GM18861 (cell line): ENCODE results near the gene TMEM273.
"Not testable (repeated sequence)": the region's sequence is repeated elsewhere in the genome, so short reads cannot be mapped to it uniquely, and the experiment has no call there.

Experiments used
- ATAC-seq: cut with Tn5 transposase; IDR thresholded peaks from one replicate; pipeline ENCODE4 v1.9.1; 2021; ENCODE audit not compliant: unreplicated experiment

TMEM273 gene

DNA sequence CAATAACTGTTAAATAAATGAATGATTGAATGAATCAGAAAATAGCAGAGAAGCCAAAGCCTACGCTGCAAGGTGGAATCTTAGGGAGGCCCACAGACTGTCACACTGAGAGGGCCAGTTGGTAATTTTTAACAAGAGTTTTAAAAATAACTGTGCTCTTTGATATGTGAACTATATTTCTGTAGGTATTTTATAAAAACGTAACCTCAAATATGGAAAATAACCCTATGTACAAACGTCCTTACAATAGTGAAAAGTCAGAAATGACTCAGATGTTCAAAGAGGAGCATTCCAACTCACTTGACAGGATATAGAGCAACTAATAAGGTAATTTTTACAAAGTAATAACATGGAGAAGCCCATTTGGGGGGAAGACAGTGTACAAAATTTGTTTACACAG is 18.9 kb upstream of the TMEM273 start:
- peak; percentile 73 for ATAC-seq

DNA sequence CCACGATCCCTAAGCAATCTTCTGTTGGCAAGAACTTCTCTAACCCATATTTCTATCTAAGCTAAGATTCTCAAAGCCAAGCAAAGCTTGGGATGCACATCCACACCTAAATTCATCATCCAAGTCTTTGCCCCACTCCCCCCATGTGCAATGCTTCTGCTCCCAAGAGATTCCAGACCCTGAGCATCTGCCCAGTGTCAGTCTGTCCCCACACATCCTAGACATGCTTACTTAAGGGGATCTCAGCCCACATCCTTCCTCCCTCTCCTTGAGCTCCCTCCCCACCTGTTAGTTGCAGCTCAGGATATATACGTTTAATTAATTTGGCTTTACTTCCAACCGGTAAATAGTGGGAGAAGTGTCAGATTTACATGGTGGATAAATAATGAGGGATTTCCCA is 17.0 kb upstream of the TMEM273 start:
- ATAC-seq: no peak

DNA sequence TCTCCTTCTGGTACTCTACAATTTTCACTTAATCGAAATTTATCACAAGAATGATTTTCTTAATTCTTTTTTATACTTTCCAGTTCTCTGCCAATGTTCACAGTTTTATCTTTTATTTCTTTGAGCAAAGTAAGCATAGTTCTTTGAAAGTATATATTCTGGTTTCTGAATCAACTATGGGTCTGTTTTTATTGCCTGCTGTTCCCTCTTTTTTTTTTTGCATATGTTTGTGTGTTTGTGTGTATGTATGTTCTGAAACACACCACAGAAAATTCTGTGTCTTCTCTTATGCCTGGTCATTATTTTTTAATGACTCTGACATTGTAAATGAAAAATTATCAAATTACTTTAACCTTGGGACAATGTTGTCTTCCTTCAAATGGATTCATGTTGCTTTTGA is 15.9 kb upstream of the TMEM273 start:
- ATAC-seq: no peak

DNA sequence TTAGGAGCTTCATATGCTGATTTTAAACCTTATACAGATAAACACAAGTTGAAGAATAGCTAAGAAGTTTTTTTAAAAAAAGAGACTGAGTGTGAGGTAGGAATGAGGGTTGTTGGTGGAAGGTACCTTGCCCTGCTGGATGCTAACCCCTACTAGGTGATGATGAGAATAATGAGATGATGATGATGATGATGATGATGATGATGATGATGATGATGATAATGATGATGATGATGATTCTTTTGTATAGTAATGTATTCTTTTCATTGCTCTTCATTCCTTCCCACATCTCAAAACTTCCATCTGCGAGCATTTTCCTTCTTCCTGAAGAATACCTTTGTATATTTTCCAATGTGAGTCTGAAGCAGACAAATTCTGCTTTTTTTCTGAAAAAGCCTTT is 14.1 kb upstream of the TMEM273 start:
- no peak for ATAC-seq

DNA sequence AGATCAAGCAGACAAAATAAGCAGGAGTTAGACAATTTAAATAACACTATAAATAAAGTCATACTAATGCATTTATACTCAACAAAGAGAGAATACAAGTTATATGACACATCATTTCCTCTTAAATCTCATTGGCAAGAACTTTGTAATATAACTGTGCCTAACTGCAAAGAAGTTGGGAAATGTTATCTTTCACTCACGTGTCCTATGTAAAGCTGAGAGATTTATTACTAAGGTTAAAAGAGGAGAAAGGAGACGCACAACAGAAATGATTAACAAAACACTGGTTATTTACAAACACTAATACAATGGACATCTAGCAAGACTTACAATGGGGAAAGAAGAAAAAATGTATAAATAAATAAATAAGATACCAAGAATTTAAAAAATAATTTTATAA is 12.7 kb upstream of the TMEM273 start:
- no peak for ATAC-seq

DNA sequence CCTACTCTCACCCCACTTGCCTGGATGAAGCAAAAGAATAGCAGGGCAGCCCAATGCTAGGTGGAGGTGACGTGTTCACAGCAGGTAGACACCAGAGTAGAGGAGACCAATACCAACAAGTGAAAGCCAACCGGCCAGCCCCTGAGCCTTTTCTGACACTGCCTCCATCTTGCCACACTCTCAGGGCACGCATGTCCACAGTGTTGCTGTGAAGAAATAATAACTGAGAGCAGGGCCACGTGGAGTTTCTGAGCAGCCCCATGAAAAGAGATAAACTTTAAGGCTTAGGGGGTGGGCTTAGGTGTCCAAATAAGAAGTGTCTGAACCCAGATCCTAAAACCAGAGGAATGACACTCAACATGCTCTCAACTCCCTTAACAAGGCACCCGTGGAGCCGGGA is 9.0 kb upstream of the TMEM273 start:
- ATAC-seq: no peak

DNA sequence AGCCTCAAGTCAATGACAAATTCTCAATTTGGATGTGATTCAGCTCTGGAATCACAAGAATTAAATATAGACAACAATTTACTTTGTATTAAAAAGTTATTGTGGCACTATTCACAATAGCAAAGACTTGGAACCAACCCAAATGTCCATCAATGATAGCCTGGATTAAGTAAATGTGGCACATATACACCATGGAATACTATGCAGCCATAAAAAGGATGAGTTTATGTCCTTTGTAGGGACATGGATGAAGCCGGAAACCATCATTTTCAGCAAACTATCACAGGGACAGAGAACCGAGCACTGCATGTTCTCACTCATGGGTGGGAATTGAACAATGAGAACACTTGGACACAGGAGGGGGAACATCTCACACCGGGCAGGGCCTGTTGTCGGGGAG is 7.7 kb upstream of the TMEM273 start:
- not testable (repeated sequence) for ATAC-seq

DNA sequence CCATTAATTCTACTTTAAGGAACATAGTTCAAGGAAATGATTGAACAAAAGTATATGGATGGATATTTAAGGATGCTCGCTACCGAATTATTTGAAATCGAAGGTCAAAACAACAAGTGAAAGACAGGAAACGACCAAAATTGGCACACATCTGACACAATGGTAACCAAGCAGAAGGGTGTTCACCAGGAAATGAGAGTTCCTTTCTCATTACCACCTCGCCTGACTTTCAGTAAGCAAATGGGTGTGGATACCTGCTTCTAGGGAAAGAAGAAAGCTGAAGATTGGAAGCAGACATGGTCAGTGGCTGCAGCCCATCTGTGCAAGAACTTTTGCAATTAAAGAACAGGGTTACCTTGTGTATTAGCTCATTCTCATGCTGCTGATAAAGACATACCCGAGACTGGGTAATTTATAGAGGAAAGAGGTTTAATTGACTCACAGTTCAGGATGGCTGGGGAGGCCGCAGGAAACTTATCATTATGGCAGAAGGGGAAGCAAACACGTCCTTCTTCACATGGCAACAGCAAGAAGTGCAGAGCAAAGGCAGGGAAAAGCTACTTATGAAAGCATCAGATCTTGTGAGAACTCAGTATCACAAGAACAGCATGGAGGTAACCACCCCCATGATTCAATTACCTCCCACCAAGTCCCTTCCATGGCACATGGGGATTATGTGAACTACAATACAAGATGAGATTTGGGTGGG is 6.2 kb upstream of the TMEM273 start:
- no peak for ATAC-seq

DNA sequence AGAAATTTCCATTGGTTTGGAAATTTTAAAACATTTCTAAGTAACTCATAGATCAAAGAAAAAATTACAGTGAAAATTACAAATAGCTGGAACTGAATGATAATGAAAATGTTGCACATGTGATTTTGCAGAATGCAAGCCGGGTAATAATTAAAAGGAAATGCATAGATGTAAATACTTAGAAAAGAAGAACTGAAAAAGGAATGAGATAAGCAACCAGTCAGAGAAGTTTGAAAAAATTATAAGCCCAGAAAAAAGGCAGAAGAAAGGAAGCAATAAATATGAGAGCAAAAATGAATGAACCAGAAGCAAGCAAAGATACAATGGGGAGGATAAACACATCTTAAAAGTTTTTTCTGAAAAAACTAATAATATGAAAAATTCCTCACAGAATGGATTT is 3.2 kb upstream of the TMEM273 start:
- ATAC-seq: peak; percentile 28

DNA sequence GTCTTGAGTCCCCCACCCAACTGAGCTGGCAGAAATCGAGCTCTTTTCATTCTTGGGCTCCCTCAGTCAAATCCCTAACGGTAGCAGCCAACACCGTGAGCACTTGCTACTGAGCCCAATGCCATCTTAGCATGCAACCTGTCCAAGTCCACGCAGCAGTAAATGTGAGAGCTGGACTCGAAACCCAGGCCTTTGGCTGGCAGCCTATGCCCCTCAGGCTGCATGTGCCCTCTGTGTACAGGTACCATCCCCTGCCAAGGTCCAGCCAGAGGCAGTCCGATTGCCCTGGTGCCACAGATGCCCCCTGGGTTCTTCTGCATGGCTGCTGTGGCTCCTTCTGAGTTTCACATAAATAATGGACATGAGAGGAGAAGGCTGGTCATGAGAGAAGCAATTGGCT is 1.2 kb upstream of the TMEM273 start:
- no peak for ATAC-seq

DNA sequence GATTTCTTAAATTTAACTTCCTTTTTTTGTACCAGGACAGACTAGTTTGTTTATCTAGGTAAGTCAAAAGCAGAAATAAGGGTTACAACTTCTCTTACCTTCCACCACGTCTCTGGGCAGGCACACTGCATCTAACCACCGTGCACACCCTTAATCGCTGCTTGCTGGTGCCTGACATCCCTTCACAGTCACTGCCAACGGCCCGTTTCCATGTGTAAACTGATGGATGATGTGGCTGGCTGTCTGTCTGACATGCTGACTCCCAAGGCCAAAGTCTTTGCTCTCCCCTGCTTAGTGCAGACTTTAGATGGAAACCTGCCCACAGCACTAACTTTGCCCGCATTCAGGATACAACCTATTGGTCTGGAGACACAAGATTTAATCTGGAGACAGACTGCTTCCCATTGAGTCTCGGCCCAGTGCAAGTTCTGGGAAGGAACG is 1.1 kb downstream of the TMEM273 start:
- ATAC-seq: no peak

DNA sequence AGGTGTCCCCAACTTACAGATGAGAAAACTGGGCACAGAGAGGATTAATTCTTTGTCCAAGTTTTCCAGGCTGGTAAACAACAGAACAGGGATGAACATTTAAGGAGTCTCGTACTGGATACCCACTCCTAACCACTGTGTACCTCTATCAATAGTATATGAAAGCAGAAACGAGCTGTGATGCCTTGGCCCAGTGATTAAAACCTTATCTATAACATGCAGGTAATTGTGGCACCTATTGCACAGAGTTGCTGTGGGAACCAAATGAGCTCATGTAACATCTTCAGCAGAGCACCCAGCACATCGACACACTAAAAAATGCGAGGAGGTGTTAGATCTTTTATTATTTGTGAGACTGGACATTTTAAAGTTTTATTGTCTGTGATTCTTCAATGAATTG is 1.6 kb downstream of the TMEM273 start:
- ATAC-seq: no peak

DNA sequence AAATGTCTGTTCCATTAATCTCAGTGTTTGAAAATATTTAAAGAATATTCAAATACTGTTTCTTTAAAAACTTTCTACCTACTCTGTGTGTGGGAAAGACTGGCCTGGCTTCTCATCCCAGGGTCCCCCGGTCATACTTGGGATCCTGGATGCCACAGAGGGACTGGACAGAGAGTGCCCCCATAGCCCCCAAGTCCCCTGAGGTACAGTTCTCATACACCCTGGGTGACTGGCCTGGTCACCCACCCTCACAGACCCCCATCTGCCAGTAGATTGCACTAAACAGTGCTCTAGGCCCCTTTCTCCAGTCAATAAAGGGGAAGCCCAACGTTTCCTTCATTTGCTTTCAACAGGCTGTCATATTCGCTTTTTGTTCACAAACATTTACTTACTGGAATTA is 3.0 kb downstream of the TMEM273 start:
- no peak for ATAC-seq

DNA sequence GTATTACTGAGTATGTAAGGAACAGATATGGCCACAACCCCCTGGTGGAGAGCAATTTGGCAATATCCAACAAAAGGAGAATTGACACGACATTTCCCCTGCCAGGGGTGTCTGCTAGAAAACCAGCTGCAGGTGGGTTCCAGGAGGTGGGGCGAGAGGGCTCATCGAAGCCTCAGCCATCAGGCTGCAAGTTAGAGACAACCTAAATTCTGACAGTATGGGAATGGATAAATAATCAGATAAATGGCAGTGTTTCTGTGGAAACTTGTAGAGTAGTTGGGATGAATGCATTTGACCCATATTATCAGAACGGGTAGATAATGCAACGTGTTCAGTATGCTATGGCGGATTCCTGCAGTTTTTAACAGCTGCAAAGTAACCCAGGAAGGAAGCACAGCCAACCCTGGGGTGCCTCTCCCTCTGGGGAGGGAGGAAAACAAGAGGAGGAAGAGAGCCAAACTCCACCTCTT is 3.5 kb downstream of the TMEM273 start:
- ATAC-seq: no peak

DNA sequence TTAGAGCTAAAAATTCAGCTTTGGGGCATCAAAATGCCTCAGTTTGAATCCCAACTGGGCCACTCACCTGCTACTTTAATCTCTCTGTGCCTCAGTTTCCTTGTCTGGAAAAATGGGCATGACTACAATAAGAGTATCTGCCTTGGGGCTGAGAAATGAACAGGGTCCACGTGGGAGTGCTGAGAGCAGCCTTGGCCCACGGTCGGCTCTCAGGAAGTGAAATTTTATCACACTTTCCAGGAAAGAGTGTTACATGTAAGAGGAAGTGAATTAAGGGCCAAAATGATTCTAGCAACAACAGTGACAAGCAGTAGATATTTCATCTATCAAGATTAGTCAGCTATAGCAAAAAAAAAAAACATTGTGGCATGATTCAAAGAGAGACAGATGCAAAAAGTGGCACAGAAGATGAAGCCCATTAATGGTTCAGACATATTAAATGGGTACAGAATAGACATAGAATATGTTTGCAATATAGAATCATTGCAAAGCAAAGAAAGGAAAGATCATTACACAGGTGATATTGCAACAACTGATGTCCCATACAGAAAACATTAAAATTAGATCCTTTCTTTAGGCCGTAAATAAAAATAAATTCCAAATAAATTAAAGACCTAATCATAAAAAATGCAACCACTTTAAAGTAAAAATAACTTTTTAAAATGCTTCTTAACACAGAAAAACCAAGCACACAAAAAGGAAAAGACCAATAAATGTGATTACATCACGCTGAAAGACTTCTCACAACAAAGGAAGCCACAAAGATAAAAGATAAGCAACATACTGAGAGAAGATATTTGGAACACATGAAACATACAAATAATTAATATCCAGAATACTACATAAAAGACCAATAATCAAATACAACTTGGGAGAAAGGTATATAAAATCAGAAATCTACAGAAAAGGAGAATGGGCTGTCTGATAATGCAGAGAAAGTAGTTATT is 4.3 kb downstream of the TMEM273 start:
- ATAC-seq: no peak

DNA sequence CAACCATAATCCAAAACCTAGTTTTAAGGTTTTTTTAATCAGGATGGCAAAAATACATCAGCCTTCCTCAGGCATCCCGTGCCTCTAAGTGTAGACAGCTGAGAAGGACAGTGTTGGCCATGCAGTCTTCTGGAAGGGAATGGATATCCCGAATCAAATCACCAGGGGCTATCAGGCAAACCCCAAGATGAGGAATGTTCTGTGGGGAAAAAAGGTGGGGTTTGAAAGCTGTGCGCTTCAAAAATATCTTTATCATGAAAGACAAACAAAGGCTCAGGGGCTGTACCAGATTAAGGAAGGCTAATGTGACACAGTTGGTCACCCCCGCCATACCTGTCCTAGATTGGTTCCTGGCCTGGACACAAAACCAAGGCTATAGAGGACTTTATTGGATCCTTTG is 5.4 kb downstream of the TMEM273 start:
- ATAC-seq: no peak

DNA sequence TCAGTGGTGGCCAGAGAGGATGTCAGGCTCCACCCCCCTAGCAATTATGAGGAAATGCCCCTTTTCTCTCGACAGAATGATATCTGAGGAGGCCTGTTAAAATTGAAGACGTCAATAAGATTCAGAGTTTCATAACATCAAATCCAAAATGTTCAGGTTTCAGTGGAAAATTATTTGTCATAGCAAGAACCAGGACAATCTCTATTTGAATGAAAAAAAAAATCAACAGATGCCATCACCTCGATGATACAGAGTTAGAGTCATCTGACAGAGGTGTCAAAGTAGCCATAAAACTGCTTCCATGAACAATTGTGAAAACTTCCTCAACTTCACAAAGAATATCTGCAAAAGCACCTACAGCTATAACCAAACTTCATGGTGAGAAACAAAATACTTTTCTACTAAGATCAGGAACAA is 7.7 kb downstream of the TMEM273 start:
- ATAC-seq: no peak

DNA sequence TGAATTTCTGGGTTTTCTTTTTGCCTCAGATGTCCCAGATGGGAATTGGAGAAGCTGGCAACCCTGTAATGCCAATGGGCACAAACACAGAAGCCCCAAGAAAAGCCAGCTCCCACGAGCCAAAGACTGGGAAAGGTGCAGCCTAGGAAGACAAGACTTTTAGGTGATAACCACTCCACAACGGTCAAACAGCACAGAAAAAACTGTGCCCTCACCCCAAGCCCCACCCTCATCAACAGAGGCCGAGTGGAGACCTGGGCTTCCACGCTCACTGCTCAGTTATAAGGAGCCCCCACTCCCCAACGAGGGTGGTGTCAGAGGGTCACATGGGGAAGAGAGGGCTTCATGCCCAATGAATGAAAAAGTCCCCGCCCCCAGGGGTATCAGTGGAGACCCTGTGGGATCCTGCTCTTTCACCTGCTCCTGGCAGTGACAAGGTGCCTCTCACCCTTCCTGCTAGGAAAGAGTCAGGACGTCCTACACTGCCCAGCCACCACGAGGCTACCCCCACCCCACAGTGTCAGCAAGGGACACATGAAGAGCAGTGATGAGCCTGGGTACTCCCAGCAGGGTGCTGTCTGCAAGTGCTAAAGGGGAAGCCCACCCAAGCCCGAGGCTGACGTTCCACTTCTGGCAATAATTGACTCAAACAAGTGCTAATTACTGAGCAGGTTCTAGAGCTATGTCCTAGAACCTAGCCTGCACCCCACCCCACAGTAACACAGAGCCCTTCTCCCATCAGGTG is 8.3 kb downstream of the TMEM273 start:
- ATAC-seq: no peak

DNA sequence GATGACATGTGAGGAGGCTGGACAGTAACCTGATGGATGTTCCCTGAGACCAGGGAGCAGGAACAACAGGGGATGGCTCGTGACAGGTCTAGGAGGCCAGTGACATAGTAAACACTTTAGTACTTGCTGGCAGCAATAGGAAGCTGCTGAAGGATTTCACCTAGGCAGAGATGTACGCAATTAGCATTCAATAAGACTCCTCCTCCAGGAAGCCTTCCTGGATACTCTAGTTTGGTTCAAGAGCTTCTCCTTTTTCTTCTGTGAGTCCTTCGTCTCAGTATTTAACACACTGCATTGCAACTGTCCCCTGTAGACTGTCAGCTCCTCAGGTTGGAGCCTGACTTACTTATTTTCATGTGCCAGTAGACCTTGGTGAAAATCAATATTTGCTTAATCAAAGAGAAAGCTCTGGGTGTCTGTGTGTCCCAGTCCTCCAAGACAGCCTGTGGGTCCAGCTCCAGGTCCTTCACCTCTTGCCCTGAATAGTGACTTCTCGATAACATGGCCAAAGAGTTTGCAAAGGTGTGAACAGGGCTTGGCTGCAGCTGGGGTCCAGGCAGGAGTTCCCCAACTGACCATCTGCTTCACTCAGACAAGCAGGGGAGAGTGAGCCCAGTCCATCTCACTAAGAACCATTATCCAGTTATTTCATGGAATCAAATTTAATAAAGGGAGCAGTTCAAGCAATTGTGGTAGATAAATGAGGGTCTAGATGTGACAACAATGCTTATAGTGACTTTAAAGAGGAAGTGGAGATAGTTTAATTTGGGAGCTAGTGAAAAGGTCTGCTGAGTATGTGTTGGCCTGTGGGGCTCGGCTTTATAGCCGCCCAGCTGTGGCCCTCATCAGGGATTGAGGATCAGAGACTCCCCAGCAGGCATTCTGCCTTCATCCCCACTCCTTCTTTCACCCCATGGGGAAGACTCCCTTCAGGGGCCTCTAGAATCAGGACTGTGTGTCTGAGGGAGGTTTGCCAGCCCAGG is 9.4 kb downstream of the TMEM273 start:
- no peak for ATAC-seq
